B cell (primary cell): ENCODE data around the gene CPA5. TPM values are rescaled to one million over a fixed set of nuclear protein-coding genes. Genes with fewer than 3 reads are reported as not detected.

Experiments
- ATAC-seq: fragments of 200-7000 bp; cut with Tn5 transposase; one replicate; pipeline ENCODE4 v1.10.0; 2021; ENCODE audit warnings: low read depth, mild to moderate bottlenecking, moderate number of reproducible peaks, moderate library complexity
- CTCF ChIA-PET: fragments of 350-600 bp; sonication (Branson Sonifier 250); formaldehyde crosslinking; loops from one replicate; lab custom pipeline; 2021; ENCODE audit warnings: antibody characterized with exemption, inconsistent platforms; lab: Charles Lee
- POLR2A ChIA-PET: fragments of 350-600 bp; sonication (Branson Sonifier 250); formaldehyde crosslinking; loops from one replicate; lab custom pipeline; 2021; ENCODE audit warnings: antibody characterized with exemption; lab: Charles Lee
- DNase-seq: peaks from one replicate; pipeline ENCODE4 v3.0.0; 2013
- H2AFZ ChIP-seq: 2 replicates; pipeline ENCODE4 v1.6.1; 2012; ENCODE audit warnings: mild to moderate bottlenecking, low read depth, low read length; ENCODE audit not compliant: insufficient read depth, poor library complexity, severe bottlenecking
- H3K27ac ChIP-seq, 2 donors: 1 replicate in 1 of 2; 2 replicates in 1 of 2; pipeline ENCODE4 v1.5.1; 2012 to 2013; ENCODE audit warnings: low read length in 2 of 2, mild to moderate bottlenecking in 2 of 2, moderate library complexity in 1 of 2
- H3K27me3 ChIP-seq, 4 experiments: fragments of 200-600 bp in 1 of 4; sonication (generic) in 1 of 4; replicated peaks in 1 of 4; 1 replicate in 2 of 4; 2 replicates in 2 of 4; pipeline versions ENCODE4 v1.6.1 to v1.7.0; 2013 to 2016; ENCODE audit warnings: low read length in 3 of 4, mild to moderate bottlenecking in 2 of 4, mixed read lengths in 1 of 4, moderate library complexity in 1 of 4; ENCODE audit not compliant: insufficient read depth in 4 of 4, control insufficient read depth in 3 of 4; ENCODE audit errors: control extremely low read depth in 1 of 4
- H3K36me3 ChIP-seq, 2 experiments: replicated peaks in 1 of 2; 1 replicate in 1 of 2; 2 replicates in 1 of 2; pipeline versions ENCODE4 v1.6.1 to v1.7.1; 2013; ENCODE audit warnings: low read length in 1 of 2; ENCODE audit not compliant: insufficient read depth in 2 of 2, control insufficient read depth in 1 of 2; ENCODE audit errors: control extremely low read depth in 1 of 2, extremely low read depth in 1 of 2
- H3K4me1 ChIP-seq, 2 donors: fragments of 200-600 bp in 1 of 2; sonication (generic) in 1 of 2; 1 replicate in 1 of 2; 2 replicates in 1 of 2; pipeline versions ENCODE4 v1.5.1 to v1.6.1; 2013 to 2017; ENCODE audit warnings: low read length in 2 of 2; ENCODE audit not compliant: control insufficient read depth in 2 of 2, insufficient read depth in 2 of 2
- H3K4me2 ChIP-seq: replicated peaks from 2 replicates; pipeline ENCODE3; 2012; ENCODE audit warnings: mild to moderate bottlenecking, low read depth, low read length; ENCODE audit not compliant: poor library complexity, severe bottlenecking
- H3K4me3 ChIP-seq, 5 experiments: fragments of 200-600 bp in 1 of 5; sonication (generic) in 1 of 5; 1 replicate in 3 of 5; 2 replicates in 2 of 5; pipeline versions ENCODE4 v1.5.1 to v1.7.0; 2011 to 2016; ENCODE audit warnings: low read length in 4 of 5, mild to moderate bottlenecking in 4 of 5, low read depth in 2 of 5, control low read depth in 1 of 5, moderate library complexity in 1 of 5; ENCODE audit not compliant: insufficient read depth in 1 of 5; ENCODE audit errors: control extremely low read depth in 1 of 5, extremely low read depth in 1 of 5
- H3K79me2 ChIP-seq: fragments of 200-600 bp; sonication (generic); one replicate; pipeline ENCODE4 v1.6.0; 2016; ENCODE audit warnings: low read length; ENCODE audit not compliant: control insufficient read depth, insufficient read depth
- H3K9ac ChIP-seq: fragments of 200-600 bp; sonication (generic); 2 replicates; pipeline ENCODE4 v1.6.1; 2017; ENCODE audit warnings: mild to moderate bottlenecking, low read length, moderate library complexity
- H3K9me3 ChIP-seq, 3 donors: one replicate each; pipeline versions ENCODE4 v1.6.1 to v1.7.1; 2013; ENCODE audit warnings: low read length in 2 of 3; ENCODE audit not compliant: control insufficient read depth in 2 of 3, insufficient read depth in 1 of 3; ENCODE audit errors: control extremely low read depth in 1 of 3
- H4K20me1 ChIP-seq: 2 replicates; pipeline ENCODE4 v1.6.0; 2012; ENCODE audit warnings: mild to moderate bottlenecking, low read length; ENCODE audit not compliant: insufficient read depth, control insufficient read depth, poor library complexity, severe bottlenecking
- H3K27ac Mint-ChIP-seq: one replicate; pipeline ENCODE4 v1.8.0; 2021; ENCODE audit warnings: mixed read lengths
- H3K27me3 Mint-ChIP-seq: one replicate; pipeline ENCODE4 v1.8.0; 2021; ENCODE audit warnings: mixed read lengths
- H3K4me1 Mint-ChIP-seq: one replicate; pipeline ENCODE4 v1.8.0; 2021; ENCODE audit warnings: mixed read lengths
- H3K4me3 Mint-ChIP-seq: one replicate; pipeline ENCODE4 v1.8.0; 2021; ENCODE audit warnings: mixed read lengths
- H3K9me3 Mint-ChIP-seq: one replicate; pipeline ENCODE4 v1.8.0; 2022; ENCODE audit warnings: mixed read lengths; ENCODE audit not compliant: insufficient read depth
- EZH2 ChIP-seq: IDR thresholded peaks from 2 replicates; pipeline ENCODE4 v1.6.1; 2012; ENCODE audit warnings: borderline replicate concordance, low read depth, mild to moderate bottlenecking, moderate library complexity, low read length; ENCODE audit not compliant: insufficient read depth, poor library complexity, severe bottlenecking
- WGBS: methylation state at CpG from one replicate; pipeline ENCODE4 v1.1.5; 2013; ENCODE audit warnings: missing lambda C conversion rate; ENCODE audit not compliant: insufficient coverage; 5-methylcytosine and 5-hydroxymethylcytosine counted together
- intact Hi-C: fragments of 100-400 bp; cut with micrococcal nuclease; formaldehyde crosslinking; loops from one replicate; pipeline ENCODE4 v1.10.0; 2022
- polyA plus RNA-seq: library from polyadenylated mRNA; depleted of rRNA; stranded (reverse); fragments of >200 nt; gene quantifications from 2 replicates; pipeline ENCODE4 v1.2.3, GENCODE V29; 2012
- total RNA-seq, 2 donors: library from RNA; stranded (reverse); fragments of 120-200 nt in 1 of 2; gene quantifications; 1 replicate in 1 of 2; 2 replicates in 1 of 2; pipeline versions ENCODE4 v1.2.3 to v1.2.4, GENCODE V29; 2013 to 2022
- TF ChIP-seq, protein P1 (sequence below): fragments of 200-600 bp; IDR thresholded peaks from one replicate; pipeline ENCODE4 v1.8.0; 2022; ENCODE audit warnings: antibody characterized with exemption, mild to moderate bottlenecking

Gene CPA5
- total and polyA plus RNA-seq, 2 donors (not counting 1 experiment from before 2014, with no cell fraction given) = not detected

- Histone ChIP-seq H2AFZ (no peak overlapping the region), H4K20me1 (no peaks in the 10 kb centered on the region), H3K36me3 (no peaks in the 10 kb centered on the region), H3K9me3 (peaks cover 0 to 18% (median 7%) of the 10 kb centered on the region in 3 donors), H3K9ac (no peak overlapping the region), H3K4me3 (no peak overlapping the region), H3K79me2 (no peaks in the 10 kb centered on the region), H3K4me1 (no peaks in the 10 kb centered on the region), H3K27ac (no peak overlapping the region), H3K27me3 (no peaks in the 10 kb centered on the region), H3K4me2 (no peak overlapping the region)
- ATAC-seq (no peak), DNase-seq (no peak)
- H3K4me1 Mint-ChIP-seq = no peaks in the 10 kb centered on the region
- H3K4me3 Mint-ChIP-seq = no peak overlapping the region
- intact Hi-C loops = no loop called here
- 70% methylated on average over 4 of the region's 9 CpGs for WGBS
- CTCF ChIA-PET = no interaction called here
- no peak overlapping the region for H3K27ac Mint-ChIP-seq
- H3K9me3 Mint-ChIP-seq = peaks cover 6% of the 10 kb centered on the region
- POLR2A ChIA-PET = no interaction called here
- peaks cover 6% of the 10 kb centered on the region for H3K27me3 Mint-ChIP-seq
- TF ChIP-seq, protein P1, sequence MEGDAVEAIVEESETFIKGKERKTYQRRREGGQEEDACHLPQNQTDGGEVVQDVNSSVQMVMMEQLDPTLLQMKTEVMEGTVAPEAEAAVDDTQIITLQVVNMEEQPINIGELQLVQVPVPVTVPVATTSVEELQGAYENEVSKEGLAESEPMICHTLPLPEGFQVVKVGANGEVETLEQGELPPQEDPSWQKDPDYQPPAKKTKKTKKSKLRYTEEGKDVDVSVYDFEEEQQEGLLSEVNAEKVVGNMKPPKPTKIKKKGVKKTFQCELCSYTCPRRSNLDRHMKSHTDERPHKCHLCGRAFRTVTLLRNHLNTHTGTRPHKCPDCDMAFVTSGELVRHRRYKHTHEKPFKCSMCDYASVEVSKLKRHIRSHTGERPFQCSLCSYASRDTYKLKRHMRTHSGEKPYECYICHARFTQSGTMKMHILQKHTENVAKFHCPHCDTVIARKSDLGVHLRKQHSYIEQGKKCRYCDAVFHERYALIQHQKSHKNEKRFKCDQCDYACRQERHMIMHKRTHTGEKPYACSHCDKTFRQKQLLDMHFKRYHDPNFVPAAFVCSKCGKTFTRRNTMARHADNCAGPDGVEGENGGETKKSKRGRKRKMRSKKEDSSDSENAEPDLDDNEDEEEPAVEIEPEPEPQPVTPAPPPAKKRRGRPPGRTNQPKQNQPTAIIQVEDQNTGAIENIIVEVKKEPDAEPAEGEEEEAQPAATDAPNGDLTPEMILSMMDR = no peak
- TF ChIP-seq EZH2 = no peak
Measured at GRCh38 chr7:130356121-130356875, 11.7 kb downstream of the CPA5 start.

- H3K4me1 Mint-ChIP-seq = no peaks in the 10 kb centered on the region
- H4K20me1 ChIP-seq = no peaks in the 10 kb centered on the region
- H3K36me3 ChIP-seq = no peaks in the 10 kb centered on the region
- no peak overlapping the region for H3K4me3 ChIP-seq
- ChIA-PET CTCF (no interaction called here), POLR2A (no interaction called here)
- H3K4me1 ChIP-seq = no peaks in the 10 kb centered on the region
- no peak overlapping the region for H3K4me3 Mint-ChIP-seq
- H3K27ac Mint-ChIP-seq = no peak overlapping the region
- H3K9ac ChIP-seq = no peak overlapping the region
- no peak for TF ChIP-seq EZH2
- intact Hi-C loops = no loop called here
- H3K4me2 ChIP-seq = no peak overlapping the region
- no peak overlapping the region for H3K27ac ChIP-seq
- ATAC-seq (no peak), DNase-seq (no peak)
- H3K27me3 Mint-ChIP-seq = peaks cover 6% of the 10 kb centered on the region
- H2AFZ ChIP-seq = no peak overlapping the region
- no peaks in the 10 kb centered on the region for H3K79me2 ChIP-seq
- H3K9me3 Mint-ChIP-seq = peaks cover 6% of the 10 kb centered on the region
- H3K27me3 ChIP-seq = no peaks in the 10 kb centered on the region
- H3K9me3 ChIP-seq = peaks cover 0 to 18% (median 7%) of the 10 kb centered on the region in 3 donors
- WGBS = 90% methylated on average over 7 of the region's 16 CpGs
Measured at GRCh38 chr7:130356876-130357611, 12.4 kb downstream of the CPA5 start.
